ENCODE measurements around the gene STK26.
"Not testable (repeated sequence)": the region's sequence is repeated elsewhere in the genome, so short reads cannot be mapped to it uniquely, and the experiment has no call there.

The STK26 gene

GRCh38 chrX:132022967-132023895 is at the start of gene STK26:
Gene STK26, plus strand, starts transcription at chrX:132023302. Its CDS starts 316 bp downstream, at chrX:132023618.
- DNase-seq (ENCODE audit: low spot score), result no peak

- DNase-seq (ENCODE audit: low spot score), result no peak
These were observed 47.3 kb upstream of the STK26 start for GRCh38 chrX:131975851-131976250.

- no peak for DNase-seq (ENCODE audit: low spot score)
These were observed 45.5 kb upstream of the STK26 start for GRCh38 chrX:131977619-131978018.

DNA sequence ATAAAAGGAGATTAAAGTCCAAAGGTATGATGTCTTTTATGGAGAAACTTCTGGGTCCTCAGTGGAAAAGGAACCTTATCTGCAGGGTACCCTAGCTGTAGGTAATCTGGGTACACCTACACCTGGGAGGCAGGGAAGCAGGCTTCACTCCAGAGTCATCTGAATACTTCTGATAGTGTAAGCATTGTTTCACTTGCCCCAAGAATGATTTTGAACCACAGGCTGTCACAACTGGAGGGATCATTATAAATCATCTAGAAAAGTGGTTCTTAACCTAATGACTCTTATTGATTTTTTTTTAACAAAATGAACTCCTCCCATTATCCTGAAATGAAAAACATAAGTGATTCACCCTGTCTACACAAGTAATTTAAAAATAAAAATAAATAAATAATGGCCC is 44.0 kb upstream of the STK26 start:
- DNase-seq (ENCODE audit: low spot score), result no peak

GRCh38 chrX:131985526-131986049 is 37.5 kb upstream of the STK26 start:
- no peak for DNase-seq (ENCODE audit: low spot score)

DNA sequence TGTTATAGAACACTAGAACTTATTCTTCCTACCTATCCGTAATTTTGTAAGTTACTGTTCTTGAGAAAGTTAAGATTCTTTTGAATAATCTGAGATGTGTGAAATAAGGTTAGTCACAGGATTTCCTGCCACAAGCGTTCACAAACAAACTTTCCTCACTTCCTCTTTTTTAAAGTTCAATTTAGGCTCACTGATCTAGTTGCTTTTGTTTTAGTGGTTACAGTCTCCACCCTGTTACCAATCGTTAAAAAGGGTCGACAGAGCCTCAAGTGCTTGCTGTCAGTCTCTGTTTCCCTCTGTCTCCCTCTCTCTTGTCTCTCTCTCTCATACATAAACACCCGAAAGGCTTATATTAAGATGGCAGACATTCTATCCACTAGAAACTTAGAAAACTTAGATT is 35.9 kb upstream of the STK26 start:
- peak; percentile 4 for DNase-seq (ENCODE audit: low spot score)

- DNase-seq (ENCODE audit: low spot score), result no peak
These were observed 34.9 kb upstream of the STK26 start for GRCh38 chrX:131988236-131988635.

- DNase-seq (ENCODE audit: low spot score), result no peak
These were observed 22.0 kb upstream of the STK26 start for GRCh38 chrX:132001127-132001526.

- DNase-seq (ENCODE audit: low spot score), result no peak
These were observed 18.4 kb upstream of the STK26 start for GRCh38 chrX:132004728-132005127.

- no peak for DNase-seq (ENCODE audit: low spot score)
These were observed 13.8 kb upstream of the STK26 start for GRCh38 chrX:132009350-132009749.

DNA sequence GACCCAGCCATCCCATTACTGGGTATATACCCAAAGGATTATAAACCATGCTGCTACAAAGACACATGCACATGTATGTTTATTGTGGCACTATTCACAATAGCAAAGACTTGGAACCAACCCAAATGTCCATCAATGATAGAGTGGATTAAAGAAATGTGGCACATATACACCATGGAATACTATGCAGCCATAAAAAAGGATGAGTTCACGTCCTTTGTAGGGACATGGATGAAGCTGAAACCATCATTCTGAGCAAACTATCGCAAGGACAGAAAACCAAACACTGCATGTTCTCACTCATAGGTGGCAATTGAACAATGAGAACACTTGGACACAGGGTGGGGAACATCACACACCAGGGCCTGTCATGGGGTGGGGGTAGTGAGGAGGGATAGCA is 12.9 kb upstream of the STK26 start:
- DNase-seq (ENCODE audit: low spot score), result not testable (repeated sequence)

- DNase-seq (ENCODE audit: low spot score), result no peak
These were observed 7.2 kb upstream of the STK26 start for GRCh38 chrX:132015875-132016274.

DNA sequence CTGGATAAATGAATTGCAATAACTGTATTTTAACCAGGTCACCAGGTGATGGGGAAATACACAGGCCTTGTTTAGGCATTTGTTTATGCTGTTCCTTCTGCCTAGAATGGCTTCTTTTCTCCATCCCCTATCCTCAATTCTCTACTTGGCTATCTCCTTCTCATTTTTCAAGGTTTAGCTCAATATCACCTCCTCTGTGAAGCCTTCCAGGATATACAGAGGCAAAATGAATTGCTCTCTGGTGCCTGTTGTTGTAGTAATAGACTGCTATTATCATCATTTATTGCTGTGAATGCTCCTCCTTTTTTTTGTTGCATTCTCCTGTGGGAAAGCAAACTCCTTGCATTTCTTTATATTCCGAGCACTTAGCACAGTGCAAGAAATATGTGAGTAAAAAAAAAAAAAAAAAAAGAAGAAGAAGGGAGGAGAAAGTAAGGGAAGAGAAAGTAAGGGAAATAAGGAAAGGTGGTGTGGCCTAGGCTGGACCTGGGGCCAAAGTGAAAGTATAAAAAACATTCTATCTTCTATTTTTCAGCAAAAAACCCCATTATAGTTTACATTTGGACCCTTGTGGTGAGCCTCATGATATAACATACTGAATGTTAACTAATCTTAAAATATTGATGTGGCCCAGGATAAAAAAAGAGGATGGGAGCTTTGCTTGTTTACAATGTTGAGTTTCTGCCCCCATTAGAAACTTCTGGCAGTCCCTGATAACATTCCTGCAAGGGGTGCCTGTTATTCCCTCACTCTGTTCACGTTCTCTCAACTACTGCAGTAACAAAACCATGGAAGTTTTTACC is 6.3 kb upstream of the STK26 start:
- DNase-seq (ENCODE audit: low spot score), result no peak

DNA sequence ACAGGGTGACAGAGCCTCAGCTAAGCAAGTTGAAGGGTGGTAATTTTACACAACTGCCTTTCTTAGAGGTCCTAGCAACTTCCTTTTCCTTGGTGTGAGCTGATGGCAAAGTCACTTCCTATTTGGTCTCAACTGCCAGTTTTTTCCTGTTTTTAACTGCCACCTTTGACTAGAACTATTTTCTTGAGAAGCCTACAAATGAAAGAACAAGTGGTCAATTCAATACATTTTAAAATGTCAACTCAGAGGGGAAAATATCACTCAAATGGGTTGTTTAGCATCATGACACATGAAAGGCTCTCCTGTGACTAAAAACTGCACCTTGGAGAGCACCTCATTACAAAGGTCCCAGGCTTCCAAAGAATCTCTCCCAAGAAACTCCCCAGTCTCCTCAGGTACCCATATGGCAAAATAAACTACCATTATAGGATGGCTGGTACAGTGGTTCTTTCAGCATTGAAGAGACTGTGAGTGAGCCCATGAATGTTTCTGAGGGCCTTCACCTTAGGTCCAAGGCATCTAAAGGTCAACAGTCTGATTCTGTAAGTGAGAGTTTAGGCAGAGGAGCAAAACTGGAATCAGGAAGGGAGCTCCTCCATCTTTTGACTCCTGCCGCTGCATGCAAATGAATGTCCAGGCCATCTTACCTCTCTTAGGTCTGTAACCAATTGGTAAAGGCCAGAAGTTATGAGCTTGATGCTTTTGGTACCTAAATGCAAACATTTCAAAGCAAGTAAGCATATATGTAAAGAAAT is 5.5 kb upstream of the STK26 start:
- no peak for DNase-seq (ENCODE audit: low spot score)

DNA sequence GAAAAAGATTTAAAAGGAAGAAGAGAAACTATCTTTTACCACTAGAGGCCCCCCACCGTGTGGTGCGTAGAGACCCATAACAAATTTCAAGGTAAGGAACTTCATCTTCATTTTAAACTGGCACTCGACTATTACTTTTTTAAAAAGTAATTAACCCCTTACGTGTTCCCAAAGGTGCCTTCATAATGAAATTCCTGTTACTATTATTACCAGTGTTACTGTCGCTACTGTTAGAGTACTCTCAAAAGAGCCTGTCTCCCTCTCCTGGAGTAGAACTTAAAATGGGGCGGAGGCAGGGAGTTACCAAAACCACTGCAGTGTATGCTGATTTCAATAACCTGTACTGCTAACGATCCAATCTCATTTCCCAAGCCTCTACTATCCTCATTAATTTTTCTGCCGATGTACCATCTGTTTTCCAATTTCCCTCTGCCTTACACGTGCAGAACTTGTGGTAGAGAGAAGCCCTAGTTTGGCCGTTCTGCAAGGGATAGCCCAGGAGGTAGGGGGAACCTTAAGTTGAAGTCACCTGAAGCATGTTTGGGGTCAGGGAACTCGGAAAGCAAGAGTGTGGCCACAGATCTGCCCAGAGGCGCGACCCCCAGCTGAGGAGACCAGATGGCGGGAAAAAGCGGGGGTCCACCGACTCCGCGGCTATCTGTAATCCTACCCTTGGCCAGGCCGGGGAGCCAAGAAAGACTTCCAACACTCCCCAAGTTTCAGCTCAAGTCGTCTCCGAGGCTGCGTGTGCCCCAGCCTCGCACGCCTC is 720 bp upstream of the STK26 start:
- DNase-seq (ENCODE audit: low spot score), result no peak

GRCh38 chrX:132023896-132024386 is 839 bp downstream of the STK26 start:
- no peak for DNase-seq (ENCODE audit: low spot score)

GRCh38 chrX:132025041-132025440 is 1.9 kb downstream of the STK26 start:
- DNase-seq (ENCODE audit: low spot score), result no peak

- no peak for DNase-seq (ENCODE audit: low spot score)
These were observed 7.2 kb downstream of the STK26 start for GRCh38 chrX:132030264-132030663.

DNA sequence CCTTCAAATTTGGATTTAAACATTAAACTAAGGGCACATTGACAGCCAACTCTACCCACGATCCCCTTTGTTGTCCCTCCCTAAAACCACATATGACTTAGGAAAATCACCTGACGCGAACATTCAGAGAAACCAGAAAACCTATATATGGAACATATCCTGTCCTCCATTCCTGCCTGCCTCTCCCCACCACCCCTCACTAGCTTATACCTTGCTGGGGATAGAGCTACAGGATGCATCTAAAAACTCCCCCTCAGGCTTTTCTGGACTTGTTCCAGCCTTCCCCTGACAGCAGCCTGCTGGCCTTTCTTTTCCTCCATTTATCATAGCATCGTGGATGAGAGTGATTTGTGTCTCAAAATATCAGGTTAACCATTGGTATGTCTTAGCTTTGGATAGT is 8.8 kb downstream of the STK26 start:
- DNase-seq (ENCODE audit: low spot score), result no peak

DNA sequence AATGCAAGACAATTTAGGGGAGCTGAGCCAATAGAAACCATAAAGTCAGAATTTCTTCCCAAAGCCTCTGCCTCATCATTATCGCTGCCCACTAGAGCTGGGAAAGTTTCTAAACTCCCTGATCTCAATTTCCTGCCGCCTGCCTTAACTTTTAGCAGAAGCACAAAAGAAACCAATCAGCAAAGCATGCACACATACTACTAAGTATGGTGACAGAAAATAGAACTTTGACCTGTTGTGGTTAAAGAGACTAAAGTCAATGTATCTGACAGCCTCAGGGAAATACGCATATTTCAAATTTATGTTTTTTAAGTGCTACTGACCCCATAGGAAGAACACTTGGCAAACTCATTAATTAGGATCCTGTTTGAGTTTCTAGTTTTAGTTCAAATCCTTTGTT is 10.1 kb downstream of the STK26 start:
- DNase-seq (ENCODE audit: low spot score), result no peak

DNA sequence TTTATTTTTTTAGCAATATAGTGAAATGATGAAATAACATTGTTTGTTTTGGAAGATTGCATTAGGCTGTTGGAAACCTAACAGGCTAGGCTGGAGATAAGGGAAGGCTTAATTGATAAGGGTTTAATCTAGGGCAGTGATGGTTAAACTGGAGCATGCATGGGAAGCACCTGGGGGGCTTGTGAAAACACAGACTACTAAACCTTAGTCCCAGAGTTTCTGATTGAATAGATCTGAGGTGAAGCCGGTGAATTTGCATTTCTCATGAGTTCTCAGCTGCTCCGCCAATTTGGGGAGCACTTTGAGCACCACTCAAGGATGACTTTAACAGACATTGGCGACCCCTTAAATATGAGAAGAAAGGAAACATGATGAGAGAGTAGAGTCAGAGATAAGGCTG is 11.5 kb downstream of the STK26 start:
- no peak for DNase-seq (ENCODE audit: low spot score)

Measured in kidney capillary endothelial cell (primary cell).